Right forelimb (tissue), 1 donor: ENCODE data around the gene CDRT4.
A peak's percentile ranks its signal among the peaks of the same experiment; 100 is the strongest.
"Not testable (repeated sequence)": the region's sequence is repeated elsewhere in the genome, so short reads cannot be mapped to it uniquely, and the experiment has no call there.

Experiments
- DNase-seq: peaks from one replicate; pipeline ENCODE4 v3.0.0-alpha.2; 2018

CDRT4 gene

GRCh38 chr17:15467592-15467991 lies at the start of gene CDRT4:
TSS of gene CDRT4 (minus strand) at chr17:15467621. CDS start at chr17:15440238, 27,383 bp downstream.
- DNase-seq: no peak

GRCh38 chr17:15516150-15516549 lies 48.7 kb upstream of the CDRT4 start:
- no peak for DNase-seq

GRCh38 chr17:15514469-15514868 lies 47.0 kb upstream of the CDRT4 start:
- DNase-seq: no peak

- no peak for DNase-seq
Measured at GRCh38 chr17:15513856-15514459, 46.5 kb upstream of the CDRT4 start.

- DNase-seq: no peak
Measured at GRCh38 chr17:15513058-15513791, 45.8 kb upstream of the CDRT4 start.

GRCh38 chr17:15512071-15512709 lies 44.8 kb upstream of the CDRT4 start:
- no peak for DNase-seq

GRCh38 chr17:15511142-15511541 lies 43.7 kb upstream of the CDRT4 start:
- no peak for DNase-seq

- DNase-seq: no peak
Measured at GRCh38 chr17:15510361-15510760, 42.9 kb upstream of the CDRT4 start.

- DNase-seq: no peak
Measured at GRCh38 chr17:15509095-15509494, 41.7 kb upstream of the CDRT4 start.

GRCh38 chr17:15508466-15508865 lies 41.0 kb upstream of the CDRT4 start:
- no peak for DNase-seq

GRCh38 chr17:15507896-15508295 lies 40.5 kb upstream of the CDRT4 start:
- DNase-seq: no peak

- no peak for DNase-seq
Measured at GRCh38 chr17:15507001-15507400, 39.6 kb upstream of the CDRT4 start.

- DNase-seq: not testable (repeated sequence)
Measured at GRCh38 chr17:15505708-15506107, 38.3 kb upstream of the CDRT4 start.

GRCh38 chr17:15503731-15504130 lies 36.3 kb upstream of the CDRT4 start:
- no peak for DNase-seq

- peak; percentile 96 for DNase-seq
Measured at GRCh38 chr17:15502369-15503112, 35.1 kb upstream of the CDRT4 start.

GRCh38 chr17:15501793-15502192 lies 34.4 kb upstream of the CDRT4 start:
- DNase-seq: no peak

- DNase-seq: no peak
Measured at GRCh38 chr17:15501282-15501681, 33.9 kb upstream of the CDRT4 start.

- DNase-seq: no peak
Measured at GRCh38 chr17:15498107-15498506, 30.7 kb upstream of the CDRT4 start.

- DNase-seq: no peak
Measured at GRCh38 chr17:15496735-15497670, 29.6 kb upstream of the CDRT4 start.

GRCh38 chr17:15494821-15495220 lies 27.4 kb upstream of the CDRT4 start:
- DNase-seq: no peak

- no peak for DNase-seq
Measured at GRCh38 chr17:15493693-15494035, 26.2 kb upstream of the CDRT4 start.
